GM18870 (cell line): ENCODE results near the gene IPP.
"Not testable (repeated sequence)": the region's sequence is repeated elsewhere in the genome, so short reads cannot be mapped to it uniquely, and the experiment has no call there.

Source experiments
- ATAC-seq: cut with Tn5 transposase; IDR thresholded peaks from one replicate; pipeline ENCODE4 v1.9.1; 2021; ENCODE audit warnings: moderate library complexity; ENCODE audit not compliant: unreplicated experiment

IPP gene

GRCh38 chr1:45686015-45686287 is 64.5 kb downstream of the IPP start:
- no peak for ATAC-seq

GRCh38 chr1:45685308-45686014 is 65.0 kb downstream of the IPP start:
- no peak for ATAC-seq

GRCh38 chr1:45684402-45684801 is 66.1 kb downstream of the IPP start:
- no peak for ATAC-seq

- no peak for ATAC-seq
These were observed 67.5 kb downstream of the IPP start for GRCh38 chr1:45682942-45683341.

- no peak for ATAC-seq
These were observed 71.3 kb downstream of the IPP start for GRCh38 chr1:45679123-45679522.

- no peak for ATAC-seq
These were observed 72.0 kb downstream of the IPP start for GRCh38 chr1:45678489-45678888.

- ATAC-seq: no peak
These were observed 72.7 kb downstream of the IPP start for GRCh38 chr1:45677751-45678245.

- ATAC-seq: not testable (repeated sequence)
These were observed 73.9 kb downstream of the IPP start for GRCh38 chr1:45676553-45676952.

- ATAC-seq: no peak
These were observed 76.0 kb downstream of the IPP start for GRCh38 chr1:45674478-45674877.

GRCh38 chr1:45673956-45674355 is 76.5 kb downstream of the IPP start:
- no peak for ATAC-seq

GRCh38 chr1:45669859-45670655 is 80.4 kb downstream of the IPP start:
- ATAC-seq: no peak

- no peak for ATAC-seq
These were observed 81.1 kb downstream of the IPP start for GRCh38 chr1:45669379-45669778.

- ATAC-seq: no peak
These were observed 81.9 kb downstream of the IPP start for GRCh38 chr1:45668526-45668925.

GRCh38 chr1:45667321-45668111 is 82.9 kb downstream of the IPP start:
- no peak for ATAC-seq

- no peak for ATAC-seq
These were observed 83.6 kb downstream of the IPP start for GRCh38 chr1:45666836-45667235.

- no peak for ATAC-seq
These were observed 90.1 kb downstream of the IPP start for GRCh38 chr1:45660336-45660735.

GRCh38 chr1:45659222-45659621 is 91.2 kb downstream of the IPP start:
- ATAC-seq: no peak

- ATAC-seq: no peak
These were observed 92.3 kb downstream of the IPP start for GRCh38 chr1:45658171-45658570.

- ATAC-seq: no peak
These were observed 93.8 kb downstream of the IPP start for GRCh38 chr1:45656573-45657226.

- ATAC-seq: no peak
These were observed 95.7 kb downstream of the IPP start for GRCh38 chr1:45654540-45655280.
